Esophagus squamous epithelium (tissue), 5 donors: ENCODE results near the gene SMIM12. TPM values are rescaled to one million over a fixed set of nuclear protein-coding genes. Genes with fewer than 3 reads are reported as not detected.

Source experiments
- DNase-seq: peaks from one replicate; lab custom pipeline; 2025; lab: John Stamatoyannopoulos, UW
- H3K27ac ChIP-seq, 4 donors: fragments of 200-600 bp; sonication (generic); one replicate each; pipeline ENCODE4 v1.5.1; 2016 to 2019; ENCODE audit warnings: mild to moderate bottlenecking in 1 of 4
- H3K27me3 ChIP-seq, 4 donors: fragments of 200-600 bp; sonication (generic); 1 replicate in 3 of 4; 2 replicates in 1 of 4; pipeline versions ENCODE4 v1.5.1 to v1.6.0; 2017 to 2021; ENCODE audit warnings: antibody characterized with exemption in 1 of 4
- H3K36me3 ChIP-seq, 3 donors: fragments of 200-600 bp; sonication (generic); one replicate each; pipeline ENCODE4 v1.5.1; 2016 to 2019
- H3K4me1 ChIP-seq, 3 donors: fragments of 200-600 bp; sonication (generic); one replicate each; pipeline ENCODE4 v1.5.1; 2017 to 2019
- H3K4me3 ChIP-seq, 4 donors: fragments of 200-600 bp; sonication (generic); 1 replicate in 3 of 4; 2 replicates in 1 of 4; pipeline ENCODE4 v1.5.1; 2016 to 2019; ENCODE audit warnings: mild to moderate bottlenecking in 2 of 4, moderate library complexity in 1 of 4
- H3K9me3 ChIP-seq, 3 donors: fragments of 200-600 bp; sonication (generic); one replicate each; pipeline ENCODE4 v1.5.1; 2016 to 2019
- CTCF ChIP-seq, 6 experiments: fragments of 450-650 bp in 4 of 6; fragments of 200-600 bp in 2 of 6; sonication (generic) in 2 of 6; IDR thresholded peaks; one replicate each; pipeline ENCODE4 v1.5.1; 2016 to 2019; ENCODE audit warnings: antibody characterized with exemption in 6 of 6, mild to moderate bottlenecking in 4 of 6, moderate library complexity in 4 of 6
- POLR2A ChIP-seq, 4 donors: fragments of 450-650 bp; IDR thresholded peaks; one replicate each; pipeline ENCODE4 v1.6.1; 2017; ENCODE audit warnings: antibody characterized with exemption in 4 of 4, mild to moderate bottlenecking in 4 of 4, moderate library complexity in 3 of 4
- WGBS, 2 donors: methylation state at CpG; one replicate each; pipeline ENCODE4 v1.1.5; 2018; 5-methylcytosine and 5-hydroxymethylcytosine counted together
- intact Hi-C: fragments of 100-400 bp; cut with DNase I; formaldehyde crosslinking; loops from one replicate; pipeline ENCODE4 v1.15.0; 2022
- total RNA-seq, 4 donors: library from RNA; depleted of rRNA; stranded (reverse); fragments of >200 nt; gene quantifications; one replicate each; pipeline ENCODE4 v1.1.0, GENCODE V29; 2016
- donor health status: DM: yes; HTN: yes; CAD: no.

SMIM12 gene
- total RNA-seq, 4 donors from 2014 or later, result 29.5 to 41.8 (median 36.0) TPM

DNA sequence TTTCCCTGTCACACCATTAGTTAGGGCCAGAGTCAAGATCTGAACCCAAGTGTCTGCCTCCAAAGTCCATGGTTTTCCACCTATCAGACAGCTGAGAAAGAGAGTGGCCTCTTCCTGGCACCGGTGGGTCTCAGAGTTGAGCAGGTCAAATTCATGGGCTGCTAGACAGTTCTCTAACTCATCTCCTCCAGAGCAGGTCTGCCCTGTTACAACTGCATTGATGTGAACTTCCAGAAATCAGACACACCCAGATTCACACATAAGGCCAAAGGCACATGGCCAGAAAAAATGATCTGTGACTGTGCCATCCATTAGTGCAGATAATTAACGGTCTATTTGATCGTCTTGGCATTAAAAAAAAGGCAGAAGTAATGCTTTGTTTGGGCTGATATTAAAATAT lies 17.5 kb downstream of the SMIM12 start:
- no peak overlapping the region for H3K27ac ChIP-seq
- H3K36me3 ChIP-seq, result peaks cover 0 to 2% (median 0%) of the 10 kb centered on the region in 3 donors
- TF ChIP-seq POLR2A (IDR thresholded peaks at IDR 0.05) (no peak), CTCF (IDR thresholded peaks at IDR 0.05) (no peak)
- H3K9me3 ChIP-seq, result no peaks in the 10 kb centered on the region
- H3K4me3 ChIP-seq, result no peak overlapping the region
- peaks cover 0 to 45% (median 0%) of the 10 kb centered on the region in 3 donors for H3K4me1 ChIP-seq
- DNase-seq, result no peak
- intact Hi-C loops, result no loop called here
- H3K27me3 ChIP-seq, result no peaks in the 10 kb centered on the region
- 27 to 47% methylated on average over 2 to 3 of the region's 3 CpGs for WGBS, 2 donors

GRCh38 chr1:34840426-34840825 lies 19.1 kb downstream of the SMIM12 start:
- peaks cover 0 to 37% (median 0%) of the 10 kb centered on the region in 3 donors for H3K4me1 ChIP-seq
- no peaks in the 10 kb centered on the region for H3K9me3 ChIP-seq
- no peak overlapping the region for H3K4me3 ChIP-seq
- no peak for TF ChIP-seq CTCF (IDR thresholded peaks at IDR 0.05)
- no peak for TF ChIP-seq POLR2A (IDR thresholded peaks at IDR 0.05)
- H3K36me3 ChIP-seq, result no peaks in the 10 kb centered on the region
- intact Hi-C loops, result no loop called here
- WGBS, 2 donors, result 90% methylated on average over 3 of the region's 3 CpGs; no CpG with 5 or more reads in 1 of the 2 donors
- H3K27me3 ChIP-seq, result no peaks in the 10 kb centered on the region
- H3K27ac ChIP-seq, result no peak overlapping the region
- DNase-seq, result no peak

DNA sequence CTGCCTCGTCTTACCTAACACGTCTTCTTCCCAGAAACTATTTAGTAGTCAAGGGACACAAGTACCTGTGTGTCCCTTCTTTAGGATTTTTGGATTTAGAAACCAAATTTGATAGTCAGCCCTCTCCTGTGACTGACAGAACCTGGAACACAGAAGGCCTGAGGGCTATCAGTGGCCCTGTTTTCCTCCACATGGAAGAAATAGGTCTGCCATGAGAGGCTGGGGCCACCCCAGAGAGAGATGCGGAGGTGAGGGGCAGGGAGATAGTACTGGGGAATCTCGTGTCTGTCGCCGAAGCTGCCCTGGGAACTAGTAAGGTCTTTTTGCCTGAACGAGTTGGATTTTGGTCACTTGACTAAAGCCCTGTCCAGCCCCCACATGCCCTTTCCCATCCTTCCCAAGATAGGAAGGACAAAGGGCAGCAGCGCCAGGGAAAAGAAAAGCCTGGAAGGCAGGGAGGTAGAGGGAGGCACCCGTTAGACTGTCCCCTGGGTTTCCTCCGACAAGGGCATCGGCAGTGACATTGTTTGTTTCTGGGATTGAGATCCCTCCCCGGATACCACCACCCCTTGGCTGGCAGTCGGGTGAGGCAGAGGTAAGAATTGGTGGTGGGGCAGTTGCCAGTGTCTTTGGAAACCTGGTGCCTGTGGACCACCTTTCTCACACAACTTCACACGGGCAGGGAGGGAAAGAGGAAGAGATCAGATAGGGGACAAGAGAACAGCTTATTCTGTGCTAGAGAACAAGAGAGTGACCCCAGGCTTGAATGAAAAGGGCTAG lies 19.8 kb downstream of the SMIM12 start:
- DNase-seq, result no peak
- H3K27ac ChIP-seq, result no peak overlapping the region
- TF ChIP-seq CTCF (IDR thresholded peaks at IDR 0.05), result no peak
- TF ChIP-seq POLR2A (IDR thresholded peaks at IDR 0.05), result no peak
- H3K36me3 ChIP-seq, result no peaks in the 10 kb centered on the region
- intact Hi-C loops, result no loop called here
- no peaks in the 10 kb centered on the region for H3K9me3 ChIP-seq
- no peak overlapping the region for H3K4me3 ChIP-seq
- H3K27me3 ChIP-seq, result no peaks in the 10 kb centered on the region
- WGBS, 2 donors, result 68 to 74% methylated on average over 7 to 14 of the region's 14 CpGs
- H3K4me1 ChIP-seq, result peaks cover 0 to 31% (median 0%) of the 10 kb centered on the region in 3 donors

- H3K36me3 ChIP-seq, result no peaks in the 10 kb centered on the region
- 63 to 70% methylated on average over 1 of the region's 1 CpG for whole genome bisulfite sequencing, 2 donors
- H3K4me3 ChIP-seq, result no peak overlapping the region
- H3K9me3 ChIP-seq, result no peaks in the 10 kb centered on the region
- DNase-seq, result no peak
- TF ChIP-seq CTCF (IDR thresholded peaks at IDR 0.05), result no peak
- TF ChIP-seq POLR2A (IDR thresholded peaks at IDR 0.05), result no peak
- peaks cover 0 to 14% (median 0%) of the 10 kb centered on the region in 3 donors for H3K4me1 ChIP-seq
- no peaks in the 10 kb centered on the region for H3K27me3 ChIP-seq
- intact Hi-C loops, result no loop called here
- H3K27ac ChIP-seq, result no peak overlapping the region
Measured at GRCh38 chr1:34833711-34834110, 25.8 kb downstream of the SMIM12 start.

DNA sequence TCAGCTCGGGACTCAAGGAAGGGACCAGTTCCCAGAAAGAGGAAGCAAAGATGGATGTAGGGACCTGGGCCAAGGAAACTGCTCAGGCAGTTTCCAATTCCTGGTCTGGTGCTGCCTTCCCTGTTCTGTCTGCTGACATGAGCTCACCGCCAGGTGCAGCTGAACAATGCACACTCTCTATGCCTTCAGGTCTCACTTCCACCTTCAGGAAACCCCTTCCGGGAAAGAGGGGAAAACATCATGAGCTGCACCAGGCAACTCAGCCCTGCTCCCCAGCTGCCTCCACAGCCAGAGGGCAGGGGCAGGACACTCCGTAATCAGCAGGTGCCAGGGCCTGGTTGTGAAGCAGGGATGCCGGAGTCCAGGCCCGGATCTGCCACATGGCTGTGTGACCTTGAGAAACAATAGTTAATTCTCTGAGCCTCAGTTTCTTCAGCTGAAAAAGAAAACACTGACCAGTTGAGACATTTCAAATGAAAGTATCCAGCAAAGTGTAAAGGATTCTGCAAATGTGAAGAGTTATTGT lies 27.8 kb downstream of the SMIM12 start:
- intact Hi-C loops, result no loop called here
- DNase-seq, result no peak
- no peaks in the 10 kb centered on the region for H3K9me3 ChIP-seq
- 69 to 85% methylated on average over 4 of the region's 6 CpGs for WGBS, 2 donors
- TF ChIP-seq POLR2A (IDR thresholded peaks at IDR 0.05) (no peak), CTCF (IDR thresholded peaks at IDR 0.05) (no peak)
- no peaks in the 10 kb centered on the region for H3K36me3 ChIP-seq
- H3K27me3 ChIP-seq, result no peaks in the 10 kb centered on the region
- no peak overlapping the region for H3K4me3 ChIP-seq
- peaks cover 0 to 14% (median 0%) of the 10 kb centered on the region in 3 donors for H3K4me1 ChIP-seq
- H3K27ac ChIP-seq, result no peak overlapping the region
